GM18951 (cell line): Measurements from ENCODE around the gene PITPNC1.

Experiments used
- POLR2A ChIP-seq: IDR thresholded peaks from 4 replicates; pipeline ENCODE4 v1.6.1; 2011; ENCODE audit warnings: mild to moderate bottlenecking; ENCODE audit not compliant: insufficient read length, insufficient read depth; ENCODE audit errors: extremely low read depth
- in situ Hi-C: fragments of 300-500 bp; cut with MboI; formaldehyde crosslinking; loops from one replicate; pipeline ENCODE4 v1.12.0; 2022; ENCODE audit warnings: low sequenced_read_pairs, mixed read lengths, inconsistent platforms; ENCODE audit not compliant: unreplicated experiment

PITPNC1 gene

GRCh38 chr17:67600408-67600807, 223.3 kb downstream of the PITPNC1 start:
- no peak for TF ChIP-seq POLR2A
- in situ Hi-C loops, result no loop called here

- TF ChIP-seq POLR2A, result no peak
- in situ Hi-C loops, result no loop called here
Observed at GRCh38 chr17:67601897-67602296, 224.8 kb downstream of the PITPNC1 start.

GRCh38 chr17:67602444-67602843, 225.4 kb downstream of the PITPNC1 start:
- TF ChIP-seq POLR2A, result no peak
- in situ Hi-C loops, result no loop called here

- TF ChIP-seq POLR2A, result no peak
- in situ Hi-C loops, result no loop called here
Observed at GRCh38 chr17:67602974-67603373, 225.9 kb downstream of the PITPNC1 start.

- TF ChIP-seq POLR2A, result no peak
- in situ Hi-C loops, result no loop called here
Observed at GRCh38 chr17:67605256-67605912, 228.3 kb downstream of the PITPNC1 start.

GRCh38 chr17:67606471-67606870, 229.4 kb downstream of the PITPNC1 start:
- in situ Hi-C loops, result no loop called here
- TF ChIP-seq POLR2A, result no peak

- in situ Hi-C loops, result no loop called here
- no peak for TF ChIP-seq POLR2A
Observed at GRCh38 chr17:67606896-67607604, 230.0 kb downstream of the PITPNC1 start.

- no peak for TF ChIP-seq POLR2A
- in situ Hi-C loops, result loop anchor here (10.0 kb wide), 1 partner anchor 235 kb away; the partner anchor contains the start of gene PITPNC1
Observed at GRCh38 chr17:67610061-67610460, 233.0 kb downstream of the PITPNC1 start.

GRCh38 chr17:67613961-67614360, 236.9 kb downstream of the PITPNC1 start:
- no peak for TF ChIP-seq POLR2A
- in situ Hi-C loops, result loop anchor here (10.0 kb wide), 1 partner anchor 239 kb away; the partner anchor contains the start of gene PITPNC1

GRCh38 chr17:67615011-67615561, 238.0 kb downstream of the PITPNC1 start:
- in situ Hi-C loops, result loop anchor here (10.0 kb wide), 1 partner anchor 240 kb away; the partner anchor contains the start of gene PITPNC1
- no peak for TF ChIP-seq POLR2A

GRCh38 chr17:67615736-67616135, 238.7 kb downstream of the PITPNC1 start:
- no peak for TF ChIP-seq POLR2A
- in situ Hi-C loops, result loop anchor here (10.0 kb wide), 1 partner anchor 241 kb away; the partner anchor contains the start of gene PITPNC1

GRCh38 chr17:67617304-67617899, 240.3 kb downstream of the PITPNC1 start:
- in situ Hi-C loops, result loop anchor here (10.0 kb wide), 1 partner anchor 243 kb away; the partner anchor contains the start of gene PITPNC1
- TF ChIP-seq POLR2A, result no peak

GRCh38 chr17:67619555-67619954, 242.5 kb downstream of the PITPNC1 start:
- in situ Hi-C loops, result loop anchor here (10.0 kb wide), 1 partner anchor 245 kb away; the partner anchor contains the start of gene PITPNC1
- no peak for TF ChIP-seq POLR2A
